GM21717 (cell line): Measurements from ENCODE around the gene XXYLT1.

ENCODE experiments used
- ATAC-seq: cut with Tn5 transposase; IDR thresholded peaks from one replicate; pipeline ENCODE4 v1.9.1; 2021; ENCODE audit warnings: mild to moderate bottlenecking, moderate library complexity; ENCODE audit not compliant: unreplicated experiment

XXYLT1 gene

DNA sequence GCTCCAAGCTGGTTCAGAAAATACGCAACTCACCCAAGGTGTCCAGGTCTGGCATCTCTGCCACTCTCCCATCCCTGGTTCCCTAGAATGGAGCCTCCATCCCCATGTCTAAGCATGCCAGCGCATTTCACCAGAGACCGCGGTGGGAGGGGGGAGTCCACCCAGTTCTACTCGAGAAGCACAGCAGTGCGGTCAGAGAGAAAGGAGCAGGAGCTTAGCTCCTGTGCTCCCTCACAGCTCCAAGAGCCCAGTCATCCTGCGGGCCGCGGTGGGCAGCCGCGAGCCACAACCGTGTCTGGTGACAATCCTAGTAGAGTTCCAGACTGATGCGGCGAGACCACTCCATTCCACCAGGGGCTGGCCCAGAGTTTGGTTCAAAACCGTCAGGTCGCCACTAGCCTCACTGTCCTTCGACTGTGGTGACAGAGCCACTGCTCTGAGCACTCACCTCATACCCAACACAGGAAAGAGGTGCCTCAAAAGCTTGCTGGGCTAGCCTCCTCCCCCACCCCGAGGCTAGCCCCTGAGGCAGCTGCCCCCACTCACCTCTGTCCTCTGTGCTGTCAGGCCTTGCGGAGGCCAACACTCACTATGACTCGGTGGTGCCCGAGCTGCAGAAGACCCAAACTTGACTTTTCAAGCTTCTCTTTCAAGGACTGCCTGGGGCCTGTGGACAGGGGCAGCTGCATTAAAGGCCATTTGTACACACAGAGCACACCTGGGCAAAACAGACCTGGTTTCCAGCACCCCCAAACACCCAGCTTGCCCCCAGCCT lies 185.4 kb downstream of the XXYLT1 start:
- no peak for ATAC-seq

DNA sequence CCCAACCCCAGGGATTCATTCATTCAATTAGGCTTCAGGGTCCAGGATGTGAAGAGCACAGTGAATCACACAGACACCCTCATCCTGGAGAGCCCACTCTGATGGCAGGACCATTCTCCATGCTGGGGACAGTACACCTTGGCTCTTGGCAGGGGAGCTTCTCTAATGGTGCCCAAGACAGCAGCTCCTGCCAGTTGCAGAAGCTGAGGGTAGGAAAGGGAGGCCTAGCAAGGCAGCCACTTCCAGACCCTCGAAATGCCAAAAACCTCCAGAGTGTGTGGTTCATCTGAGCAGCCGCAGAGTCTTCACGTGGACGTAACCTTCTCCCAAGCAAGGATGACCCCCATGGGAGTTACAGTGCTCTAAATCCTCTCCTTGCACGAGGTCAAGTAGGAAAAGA lies 186.2 kb downstream of the XXYLT1 start:
- no peak for ATAC-seq

DNA sequence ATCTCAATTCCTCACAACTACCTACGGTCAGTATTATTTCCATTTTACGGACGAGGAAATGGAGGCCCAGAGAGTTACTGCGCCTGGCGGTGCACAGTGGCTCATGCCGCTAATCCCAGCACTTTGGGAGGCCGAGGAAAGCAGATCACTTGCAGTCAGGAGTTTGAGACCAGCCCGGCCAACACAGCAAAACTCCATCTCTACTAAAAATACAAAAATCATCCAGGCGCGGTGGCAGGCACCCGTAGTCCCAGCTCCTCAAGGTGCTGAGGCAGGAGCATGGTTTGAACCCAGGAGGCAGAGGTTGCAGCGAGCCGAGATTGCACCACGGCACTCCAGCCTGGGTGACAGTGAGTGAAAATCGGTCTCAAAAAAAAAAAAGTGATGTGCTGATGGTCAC lies 187.3 kb downstream of the XXYLT1 start:
- ATAC-seq: no peak

DNA sequence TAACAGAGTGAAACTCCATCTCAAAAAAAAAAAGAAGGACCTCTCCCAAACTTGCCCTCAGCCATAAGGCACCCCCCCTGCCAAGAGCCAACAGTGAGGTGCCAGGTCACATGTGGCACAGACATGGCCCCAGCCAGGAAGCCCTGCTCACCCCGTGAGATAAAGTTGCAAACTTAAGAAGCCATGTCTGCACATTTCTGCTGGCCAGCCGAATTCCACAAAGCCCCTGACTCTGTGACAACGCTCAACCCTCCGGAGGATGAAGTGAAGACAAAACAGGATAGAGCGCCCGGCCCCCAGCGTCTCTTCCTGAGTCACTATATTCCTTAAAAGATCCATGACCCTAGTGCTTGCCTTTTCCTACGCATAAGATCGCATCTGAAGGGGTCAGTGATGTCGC lies 188.1 kb downstream of the XXYLT1 start:
- ATAC-seq: no peak

DNA sequence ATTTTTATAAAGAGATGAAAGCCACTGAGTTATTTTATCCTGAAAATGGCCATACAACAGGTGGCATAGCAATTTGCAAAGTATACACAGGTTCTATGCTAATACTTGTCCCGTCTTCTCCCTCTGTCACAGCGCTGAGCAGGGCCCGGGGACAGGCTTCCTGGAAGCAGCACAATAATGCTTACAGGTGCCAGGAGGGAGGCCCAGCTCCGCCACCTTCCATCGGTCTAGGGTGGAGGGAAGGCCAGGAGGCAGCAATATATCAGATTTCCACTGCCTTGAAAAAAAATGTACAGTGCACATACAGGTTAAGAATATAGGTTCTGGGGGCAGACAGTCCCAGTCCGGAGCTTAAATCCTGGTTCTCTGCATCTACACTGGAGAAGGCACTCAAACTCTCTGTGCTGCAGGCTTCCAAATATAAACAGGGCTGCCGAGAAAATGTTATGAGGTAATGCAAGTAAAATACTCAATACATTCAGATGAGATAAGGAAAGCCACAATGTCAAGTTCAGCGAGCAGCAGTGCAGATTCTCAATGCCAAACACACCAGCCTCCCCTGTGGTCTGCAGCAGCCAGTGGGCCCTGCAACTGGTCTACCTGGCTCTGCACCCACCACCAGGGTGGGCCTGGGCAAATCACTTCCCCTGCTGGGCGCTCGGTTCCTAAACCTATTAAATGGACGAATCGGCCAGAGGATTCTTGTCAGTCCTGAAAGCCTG lies 189.6 kb downstream of the XXYLT1 start:
- no peak for ATAC-seq

DNA sequence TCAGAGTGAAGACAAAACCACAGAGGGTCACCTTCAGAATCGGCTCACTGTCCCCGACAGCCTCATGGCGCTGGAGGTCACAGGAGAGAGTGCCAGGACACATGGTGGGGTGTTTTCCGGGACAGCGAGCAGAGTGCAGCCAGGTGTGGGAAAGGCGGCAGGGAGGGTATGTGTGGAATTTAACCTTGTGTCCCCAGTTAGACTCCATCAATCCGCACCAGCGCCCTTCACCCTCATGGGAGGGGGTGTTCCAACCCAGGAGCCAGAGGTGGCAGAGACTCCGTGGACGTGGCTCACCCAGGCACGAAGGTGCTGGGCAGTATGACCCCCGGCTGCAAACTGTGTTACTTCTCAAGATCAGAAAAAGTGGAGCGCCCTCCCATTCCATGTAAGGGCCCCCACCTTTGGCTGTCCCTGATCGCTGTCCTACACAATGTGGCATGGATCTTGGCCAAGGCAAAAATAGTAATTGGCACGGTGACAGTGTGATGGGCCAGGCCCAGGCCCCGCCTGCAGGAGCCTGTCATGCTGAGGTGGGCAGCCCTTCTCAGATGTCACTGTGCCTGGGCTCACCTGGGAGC lies 190.3 kb downstream of the XXYLT1 start:
- no peak for ATAC-seq

DNA sequence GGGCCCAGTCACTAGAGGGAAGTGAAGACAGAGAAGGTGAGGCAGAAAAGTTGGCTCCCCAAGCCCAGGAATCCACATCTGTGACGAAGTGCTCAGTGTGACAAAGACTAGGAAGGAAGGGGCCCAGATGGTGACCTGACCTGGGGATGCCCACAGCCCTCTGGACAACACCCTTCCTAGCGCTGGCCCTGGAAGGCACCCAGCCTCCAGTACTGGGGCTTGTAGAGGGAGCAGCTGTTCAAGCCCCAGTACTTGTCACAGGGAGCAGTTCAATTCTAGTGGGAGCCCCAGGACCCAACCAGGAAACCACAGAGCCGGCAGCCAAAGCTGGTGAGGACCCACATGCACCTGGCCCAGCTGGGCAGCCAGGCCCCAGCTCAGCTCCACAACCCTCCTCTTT lies 190.8 kb downstream of the XXYLT1 start:
- no peak for ATAC-seq

DNA sequence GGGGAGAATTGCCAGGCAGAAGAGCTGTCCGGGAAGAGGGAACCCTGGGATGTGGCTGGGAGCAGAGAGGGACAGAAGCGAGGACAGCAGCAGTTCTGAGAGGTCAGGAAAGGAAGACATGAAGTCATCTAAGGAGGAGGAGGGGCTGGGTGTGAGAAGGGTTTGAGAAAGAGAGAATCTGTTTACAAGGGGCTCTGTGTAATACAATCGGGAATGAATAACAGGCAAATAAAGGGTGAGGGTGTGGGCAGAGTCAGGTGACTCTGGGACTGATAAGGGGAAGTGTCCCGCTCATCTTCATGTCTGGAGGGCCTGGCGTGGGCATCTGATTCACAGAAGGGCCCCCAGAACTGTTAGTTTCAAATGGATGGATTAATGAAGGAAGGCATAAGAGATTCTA lies 191.3 kb downstream of the XXYLT1 start:
- ATAC-seq: no peak

DNA sequence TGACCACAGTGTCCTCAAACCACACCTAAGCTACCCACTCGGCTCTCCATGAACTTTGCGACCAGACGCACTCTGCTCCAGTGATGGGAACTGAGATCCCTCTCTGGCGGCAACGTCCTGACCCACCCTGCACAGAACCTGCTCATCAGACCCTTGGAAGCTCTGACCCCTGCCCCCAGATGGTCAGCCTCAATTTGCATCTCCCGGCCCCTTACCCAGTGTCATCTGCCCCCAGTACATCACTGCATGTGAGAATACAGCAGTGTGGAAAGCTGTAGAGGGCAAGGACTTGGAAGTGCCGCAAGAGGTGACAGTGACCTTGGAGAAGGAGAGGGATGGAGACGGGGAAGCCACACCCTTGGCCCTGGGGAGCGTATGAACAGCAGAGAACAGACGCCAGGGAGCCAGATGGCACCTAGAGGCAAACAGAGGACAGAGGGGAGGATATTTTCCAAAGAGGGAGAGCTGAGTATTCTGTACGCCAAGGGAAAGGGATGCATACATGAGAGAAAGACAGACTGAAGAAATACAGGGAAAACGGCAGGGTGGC lies 192.0 kb downstream of the XXYLT1 start:
- no peak for ATAC-seq

DNA sequence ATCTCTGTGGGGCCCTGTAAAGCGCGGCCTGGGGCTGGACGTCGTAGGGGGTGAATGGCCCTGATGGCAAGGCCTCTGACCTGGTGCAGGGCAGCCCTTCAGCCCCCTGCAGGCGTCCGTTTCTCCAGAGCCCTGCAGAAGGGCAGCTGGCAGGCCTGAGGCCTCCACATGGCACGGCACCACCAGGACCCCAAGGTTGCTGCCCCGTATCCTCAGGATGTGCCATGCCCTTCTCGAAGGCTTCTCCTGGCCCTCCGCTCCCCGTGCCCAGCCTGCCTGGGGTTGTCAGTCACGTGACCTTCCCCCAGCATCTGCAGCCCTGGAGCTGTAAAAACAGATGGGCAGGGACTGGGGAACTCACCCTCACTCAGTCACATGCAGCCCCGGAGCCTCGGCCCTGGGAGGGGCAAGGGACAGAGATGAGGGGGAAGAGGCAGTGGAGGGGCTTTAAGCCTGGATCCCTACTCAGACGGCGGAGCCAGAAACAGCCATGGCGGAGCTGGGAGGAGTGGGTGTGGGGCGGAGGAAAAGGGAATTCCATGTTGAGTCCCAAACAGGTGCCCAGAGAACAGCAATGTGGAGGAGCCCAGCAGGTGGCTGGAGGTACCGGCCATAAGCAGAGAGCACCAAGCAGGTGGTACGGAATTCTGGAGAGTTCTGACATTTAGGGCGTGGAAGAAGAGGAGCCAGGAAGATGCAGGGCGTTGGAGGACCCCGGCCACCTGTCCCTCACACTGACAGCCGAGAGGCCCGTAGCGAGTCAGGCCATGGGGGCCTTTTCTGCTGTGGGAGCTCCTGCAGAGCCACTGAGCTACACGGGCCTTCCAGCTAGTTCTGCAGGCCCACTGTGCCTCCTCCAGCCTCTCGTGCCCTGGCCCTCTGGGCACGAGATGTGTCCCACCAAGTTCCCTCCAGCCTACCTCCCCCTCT lies 193.1 kb downstream of the XXYLT1 start:
- no peak for ATAC-seq

DNA sequence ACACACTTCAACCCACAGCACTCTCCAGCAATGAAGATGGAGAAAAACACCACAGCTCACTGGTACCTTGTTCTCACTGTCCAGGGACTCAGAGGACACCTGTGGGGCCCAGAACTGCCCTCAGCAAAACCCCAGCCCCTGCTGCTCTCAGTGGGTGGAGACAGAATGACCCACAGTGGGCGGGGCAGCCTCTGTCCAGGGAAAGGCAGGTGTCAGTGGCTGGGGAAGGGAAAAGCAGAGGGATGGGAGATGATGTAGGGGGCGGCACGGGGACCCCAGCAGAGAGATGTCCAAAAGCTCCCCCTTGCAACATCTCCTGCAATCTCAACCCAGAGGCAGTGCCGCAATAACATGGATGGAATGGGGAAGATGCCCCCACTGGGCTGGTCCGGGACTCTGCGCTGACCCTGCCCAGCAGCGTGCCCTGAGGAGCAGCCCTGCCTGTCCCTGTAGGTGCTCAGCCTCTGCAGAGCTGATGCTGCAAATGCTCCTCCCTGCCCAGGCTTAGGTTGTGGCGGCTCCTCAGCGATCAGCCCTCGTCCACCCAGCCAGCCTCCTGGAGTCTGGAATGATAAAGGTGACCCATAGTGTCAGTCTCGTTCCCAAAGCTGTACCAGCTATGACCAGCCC lies 193.9 kb downstream of the XXYLT1 start:
- no peak for ATAC-seq

DNA sequence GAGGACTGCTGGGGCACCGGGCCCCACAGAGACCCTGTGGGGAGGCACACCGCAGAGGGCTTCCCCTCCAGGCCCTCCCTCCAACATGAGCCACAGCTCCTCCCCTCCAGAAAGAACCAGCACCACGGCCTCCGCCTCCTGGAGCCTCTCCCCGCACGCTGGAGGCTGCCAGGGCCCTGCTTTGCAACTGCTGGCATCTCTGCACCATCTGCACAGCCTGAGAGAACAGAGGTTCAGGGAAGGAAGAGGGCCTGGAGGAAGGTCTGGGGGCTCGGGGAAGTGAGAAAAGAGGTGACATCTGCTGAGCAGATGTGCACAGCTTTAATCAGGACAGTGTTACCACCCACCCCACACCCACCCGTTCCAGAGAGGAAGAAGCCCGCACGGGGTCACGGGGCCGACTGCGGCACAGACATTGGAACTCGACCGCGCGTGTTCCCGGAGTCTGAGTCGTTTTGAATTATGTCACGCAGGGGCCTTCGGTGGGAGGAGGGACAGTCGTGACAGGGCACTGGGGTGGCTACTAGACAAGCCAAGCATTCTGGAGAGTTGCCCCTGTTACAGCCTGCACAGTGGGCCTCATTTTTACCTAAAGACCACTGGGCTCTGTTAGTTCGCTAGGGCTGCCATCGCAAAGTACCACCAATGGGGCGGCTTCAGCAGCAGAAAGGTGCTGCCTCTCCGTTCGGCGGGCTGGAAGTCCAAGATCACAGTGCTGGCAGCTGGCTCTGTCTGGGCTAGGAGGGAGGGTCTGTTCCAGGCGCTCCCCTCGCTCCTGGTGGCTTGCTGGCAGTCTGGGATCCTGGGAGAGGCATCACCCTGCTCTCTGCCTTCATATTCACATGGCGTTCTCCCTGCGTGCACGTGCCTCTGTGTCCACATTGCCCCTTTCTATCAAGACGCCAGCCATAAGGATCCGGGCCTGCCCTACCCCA lies 194.8 kb downstream of the XXYLT1 start:
- no peak for ATAC-seq

DNA sequence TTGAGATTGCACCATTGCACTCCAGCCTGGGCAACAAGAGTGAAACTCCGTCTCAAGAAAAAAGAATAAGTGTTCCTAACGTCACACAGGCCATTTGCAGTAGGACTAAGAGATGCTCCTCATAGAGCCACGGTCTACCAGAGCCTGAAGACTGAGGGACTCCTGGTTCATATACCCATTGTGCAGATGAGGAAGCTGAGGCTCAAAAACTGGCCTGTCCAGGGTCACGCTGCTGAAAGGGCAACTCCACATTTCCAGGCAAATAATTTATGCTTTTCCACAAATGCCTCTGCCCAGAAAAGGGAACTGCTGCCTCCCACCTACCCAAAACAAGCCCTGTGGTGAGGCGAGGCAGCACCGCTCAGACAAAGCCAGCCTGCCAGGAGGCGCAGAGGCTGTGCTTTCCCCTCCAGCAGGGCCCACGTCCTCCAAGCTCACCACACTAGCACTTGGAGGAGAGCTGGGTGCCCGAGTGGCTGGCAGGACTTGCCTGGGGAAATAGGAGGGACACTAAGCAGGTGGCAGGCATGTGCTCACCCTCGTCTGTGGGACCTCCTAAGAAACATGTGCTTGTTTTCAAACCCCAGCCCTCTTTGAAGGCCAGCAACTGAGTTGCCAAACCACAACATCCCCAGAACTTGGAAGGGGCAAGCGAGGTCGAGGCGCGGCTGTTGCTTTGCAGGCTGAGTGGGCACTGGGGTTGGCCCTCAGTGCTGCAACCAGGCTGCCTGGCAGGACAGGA lies 195.6 kb downstream of the XXYLT1 start:
- no peak for ATAC-seq

DNA sequence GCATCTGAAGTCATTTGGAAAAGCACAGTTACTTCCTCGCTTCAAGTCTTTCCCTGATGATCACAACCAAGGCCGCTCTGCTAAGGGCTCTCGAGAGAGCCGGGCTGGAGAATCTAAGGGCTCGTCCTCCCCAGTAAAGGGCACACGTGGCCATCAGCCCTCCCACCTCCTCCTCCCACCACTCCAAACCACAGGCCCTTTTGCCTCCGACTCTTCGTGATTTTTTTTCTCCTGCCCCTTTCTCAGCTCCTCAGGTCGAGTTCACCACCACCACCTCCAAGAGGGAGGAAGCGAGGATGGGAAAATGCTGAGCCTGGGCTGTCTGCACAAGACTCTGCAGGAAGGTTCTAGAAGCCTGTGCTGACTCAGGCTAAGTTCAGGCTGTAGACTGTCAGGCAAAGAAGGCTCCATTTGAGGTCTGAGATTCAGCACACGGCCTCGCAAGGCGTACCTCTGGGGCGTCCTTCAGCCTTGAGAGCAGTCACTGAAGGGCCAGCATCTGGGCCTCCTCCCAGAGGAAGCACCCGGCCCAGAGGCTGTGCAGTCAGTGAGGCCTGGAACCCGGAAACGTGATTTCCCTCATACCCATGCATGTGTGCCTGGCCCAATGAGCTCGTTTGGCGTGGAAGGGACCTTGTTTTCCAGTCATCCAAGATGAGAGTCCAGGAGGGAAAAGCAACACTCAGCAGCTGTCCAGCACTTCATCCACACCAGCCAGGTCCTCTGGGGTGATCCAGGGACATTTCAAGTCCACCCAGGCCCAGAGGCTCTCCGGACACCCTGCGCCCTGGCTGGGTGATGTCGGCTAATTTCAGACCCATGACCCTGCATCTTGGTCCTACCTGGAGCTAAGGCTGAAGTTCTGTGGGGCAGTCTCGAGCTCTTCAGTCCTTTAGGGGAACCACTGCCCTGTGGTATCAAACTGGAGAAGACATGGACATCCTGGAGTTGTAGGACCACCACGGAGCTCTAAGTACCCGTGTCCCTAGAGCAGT lies 196.8 kb downstream of the XXYLT1 start:
- ATAC-seq: no peak

DNA sequence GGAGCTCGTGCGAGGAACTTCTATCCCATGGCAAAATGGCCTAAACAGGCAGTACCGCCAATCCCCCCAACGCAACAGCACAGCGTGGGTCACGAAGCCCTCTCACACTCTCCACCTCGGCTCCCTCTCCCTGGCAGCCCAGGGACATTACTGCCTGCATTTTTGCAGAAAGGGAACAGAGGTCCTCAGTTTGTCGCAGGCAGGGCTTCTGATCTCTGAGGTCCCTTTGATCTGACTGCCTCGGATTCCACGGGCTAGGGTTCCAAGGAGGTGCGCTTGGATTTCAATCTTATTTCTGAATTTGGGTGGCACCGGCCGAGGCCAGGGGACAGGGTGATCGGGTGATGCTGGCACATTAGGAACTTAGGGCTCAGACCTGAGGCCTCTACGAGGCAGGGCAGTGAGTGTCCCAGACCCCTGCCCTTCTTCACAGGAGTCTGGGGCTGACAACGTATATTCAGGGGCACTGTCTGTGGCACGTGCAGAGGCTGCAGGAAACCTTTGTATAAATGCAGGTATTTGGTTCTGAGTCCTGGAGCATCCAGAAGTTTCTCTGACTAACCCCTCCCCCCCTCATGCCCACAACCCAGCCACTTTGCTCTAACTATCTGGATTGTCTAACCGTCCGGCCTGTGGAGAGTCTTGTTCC lies 197.9 kb downstream of the XXYLT1 start:
- no peak for ATAC-seq

DNA sequence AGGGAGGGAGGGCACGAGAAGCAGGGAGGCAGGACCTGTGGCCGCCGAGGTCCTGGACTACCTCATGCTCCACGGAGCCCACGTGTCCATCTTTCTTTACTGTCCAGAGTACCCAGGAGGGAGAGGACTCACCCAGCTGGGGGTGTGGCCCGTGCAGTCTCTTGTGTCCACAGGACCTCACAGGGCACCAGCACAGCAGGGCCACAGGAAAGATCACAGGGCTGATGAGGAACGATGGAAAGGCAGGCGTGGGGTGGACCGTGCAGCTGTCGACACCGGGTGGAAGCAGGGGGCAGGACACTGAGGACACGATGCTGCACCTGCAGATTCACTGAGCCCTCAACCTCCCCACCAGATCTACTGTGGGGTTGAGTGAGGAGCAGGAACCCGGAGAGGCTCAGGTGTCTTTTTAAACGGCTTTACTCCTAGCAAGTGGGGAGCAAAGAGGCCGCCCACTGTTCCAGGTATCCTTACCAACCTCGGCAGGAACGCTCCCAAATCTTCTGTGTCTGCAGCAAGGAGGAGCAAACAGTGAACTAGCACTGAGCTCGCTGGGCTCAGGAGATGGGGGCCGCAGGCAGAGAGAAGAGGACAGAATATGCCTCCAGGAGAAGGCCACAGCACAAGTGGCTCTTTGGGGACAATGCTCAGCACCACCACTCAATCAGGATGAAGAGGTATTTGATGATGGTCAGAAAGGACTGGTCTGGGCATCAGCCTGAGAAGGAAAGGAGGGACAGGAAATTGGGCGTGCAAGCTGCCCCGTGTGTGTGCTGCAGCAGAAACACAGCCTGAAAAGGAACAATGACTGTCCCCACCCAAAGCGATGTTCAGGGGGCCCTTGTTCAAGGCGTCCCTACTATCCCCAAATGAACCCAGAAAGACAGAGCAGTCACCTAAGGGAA lies 198.8 kb downstream of the XXYLT1 start:
- no peak for ATAC-seq
